Activated naive CD8-positive, alpha-beta T cell (primary cell): ENCODE data around the gene EPS8.

Experiments
- H3K27ac Mint-ChIP-seq: one replicate; pipeline ENCODE4 v1.8.0; 2021; ENCODE audit warnings: mixed read lengths
- H3K27me3 Mint-ChIP-seq: one replicate; pipeline ENCODE4 v1.8.0; 2021; ENCODE audit warnings: mixed read lengths
- H3K36me3 Mint-ChIP-seq: one replicate; pipeline ENCODE4 v1.8.0; 2021; ENCODE audit warnings: mixed read lengths
- H3K4me1 Mint-ChIP-seq: one replicate; pipeline ENCODE4 v1.8.0; 2021; ENCODE audit warnings: low read depth, mixed read lengths
- H3K4me3 Mint-ChIP-seq: one replicate; pipeline ENCODE4 v1.8.0; 2021; ENCODE audit warnings: mild to moderate bottlenecking, mixed read lengths
- H3K9me3 Mint-ChIP-seq: one replicate; pipeline ENCODE4 v1.8.0; 2021; ENCODE audit warnings: low read depth, mixed read lengths

Gene EPS8

GRCh38 chr12:15789220-15790171, at the start of gene EPS8:
Gene EPS8, minus strand, starts transcription at chr12:15789388. Its CDS starts 106,437 bp downstream, at chr12:15682951.
- Mint-ChIP-seq H3K4me3 (peak within 1 kb of the TSS; percentile 92), H3K4me1 (peaks cover 13% of the 10 kb centered on the region), H3K9me3 (no peaks in the 10 kb centered on the region), H3K36me3 (no peaks in the 10 kb centered on the region), H3K27me3 (peaks cover 34% of the 10 kb centered on the region), H3K27ac (no peak within 1 kb of the TSS)

GRCh38 chr12:15837141-15837790, 48.1 kb upstream of the EPS8 start:
- no peak overlapping the region for H3K4me3 Mint-ChIP-seq
- H3K9me3 Mint-ChIP-seq = no peaks in the 10 kb centered on the region
- H3K4me1 Mint-ChIP-seq = no peaks in the 10 kb centered on the region
- no peaks in the 10 kb centered on the region for H3K36me3 Mint-ChIP-seq
- peaks cover 3% of the 10 kb centered on the region for H3K27me3 Mint-ChIP-seq
- H3K27ac Mint-ChIP-seq = no peak overlapping the region

DNA sequence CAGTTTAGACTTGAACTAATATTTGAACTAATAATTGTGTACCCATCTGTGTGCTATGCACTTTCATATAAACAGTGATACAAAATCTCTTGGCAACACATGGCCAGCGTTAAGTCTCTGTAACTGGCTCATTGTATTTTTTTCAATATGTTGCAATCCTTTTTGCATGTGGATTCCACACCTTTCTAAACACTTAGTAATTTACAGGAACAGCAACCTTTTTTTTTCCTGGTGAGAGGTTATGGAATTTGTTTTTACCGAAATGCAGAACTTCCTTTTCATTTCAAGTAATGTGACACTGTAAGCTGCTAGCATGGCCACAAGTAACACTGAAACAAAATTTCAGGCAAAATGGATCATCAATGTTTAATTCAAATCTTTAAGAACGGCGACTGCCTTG, 45.4 kb upstream of the EPS8 start:
- Mint-ChIP-seq H3K36me3 (no peaks in the 10 kb centered on the region), H3K9me3 (no peaks in the 10 kb centered on the region), H3K4me3 (no peak overlapping the region), H3K27ac (no peak overlapping the region), H3K27me3 (peaks cover 3% of the 10 kb centered on the region), H3K4me1 (no peaks in the 10 kb centered on the region)

DNA sequence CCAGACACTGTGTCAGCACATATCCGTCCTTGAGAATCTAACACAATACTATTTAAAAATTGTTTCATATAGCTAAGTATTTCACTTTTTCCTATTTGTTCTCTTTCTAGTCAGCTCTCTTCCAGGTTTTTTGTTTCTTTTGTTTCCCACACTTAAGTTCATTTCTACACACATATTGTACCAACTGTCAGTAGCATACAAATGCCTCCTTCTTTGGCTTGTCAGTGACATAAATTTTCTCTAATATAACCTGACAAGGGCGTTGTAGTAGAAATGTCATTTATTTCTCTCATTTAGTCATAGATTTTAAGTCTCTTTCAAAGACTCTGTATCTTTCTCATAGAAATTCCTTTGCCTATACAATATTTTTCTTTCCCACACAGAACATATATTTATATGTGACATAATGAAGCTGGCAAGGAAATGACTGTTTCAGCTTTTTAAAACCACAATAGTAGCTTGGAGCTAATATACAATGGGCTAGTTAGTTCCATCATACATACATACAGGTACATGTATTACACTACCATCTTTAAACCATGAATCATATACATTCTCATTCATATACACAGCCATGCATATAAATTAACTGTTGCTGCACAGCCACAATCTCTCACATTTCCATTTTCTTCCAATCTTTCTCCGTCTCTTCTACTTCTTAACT, 42.3 kb upstream of the EPS8 start:
- H3K4me1 Mint-ChIP-seq = no peaks in the 10 kb centered on the region
- no peak overlapping the region for H3K4me3 Mint-ChIP-seq
- H3K9me3 Mint-ChIP-seq = no peaks in the 10 kb centered on the region
- no peak overlapping the region for H3K27ac Mint-ChIP-seq
- H3K27me3 Mint-ChIP-seq = peaks cover 1% of the 10 kb centered on the region
- H3K36me3 Mint-ChIP-seq = no peaks in the 10 kb centered on the region

- Mint-ChIP-seq H3K4me3 (no peak overlapping the region), H3K4me1 (no peaks in the 10 kb centered on the region), H3K9me3 (no peaks in the 10 kb centered on the region)
Observed at GRCh38 chr12:15830538-15830937, 41.4 kb upstream of the EPS8 start.

DNA sequence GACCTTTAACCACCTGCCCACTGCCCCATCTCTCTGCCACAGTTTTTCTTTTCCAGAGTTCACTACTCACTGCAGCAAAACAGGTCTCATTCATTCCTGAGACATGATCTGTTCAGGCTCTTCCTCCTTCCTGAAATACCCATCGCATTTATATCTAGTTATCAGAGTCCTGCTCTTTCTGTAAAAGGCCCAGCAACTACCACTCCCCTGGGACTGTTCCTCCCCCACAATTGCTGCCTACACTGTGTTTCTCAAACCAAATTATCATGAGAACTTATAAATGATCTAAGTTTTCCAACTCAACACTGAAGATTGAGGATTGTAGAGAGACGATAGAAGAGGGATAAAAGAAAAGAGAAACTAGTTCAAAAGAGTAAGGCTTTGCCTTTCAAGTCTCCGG, 40.8 kb upstream of the EPS8 start:
- Mint-ChIP-seq H3K36me3 (no peaks in the 10 kb centered on the region), H3K4me3 (no peak overlapping the region), H3K27me3 (peaks cover 1% of the 10 kb centered on the region), H3K9me3 (no peaks in the 10 kb centered on the region), H3K27ac (no peak overlapping the region), H3K4me1 (no peaks in the 10 kb centered on the region)

More at GRCh38 chr12:15830538-15830937, 41.4 kb upstream of the EPS8 start:
- Mint-ChIP-seq H3K27ac (no peak overlapping the region), H3K36me3 (no peaks in the 10 kb centered on the region), H3K27me3 (peaks cover 1% of the 10 kb centered on the region)

- H3K9me3 Mint-ChIP-seq = no peaks in the 10 kb centered on the region
- no peak overlapping the region for H3K4me3 Mint-ChIP-seq
- H3K27me3 Mint-ChIP-seq = peaks cover 1% of the 10 kb centered on the region
- H3K4me1 Mint-ChIP-seq = no peaks in the 10 kb centered on the region
- H3K36me3 Mint-ChIP-seq = no peaks in the 10 kb centered on the region
- no peak overlapping the region for H3K27ac Mint-ChIP-seq
Observed at GRCh38 chr12:15829255-15829654, 40.1 kb upstream of the EPS8 start.

DNA sequence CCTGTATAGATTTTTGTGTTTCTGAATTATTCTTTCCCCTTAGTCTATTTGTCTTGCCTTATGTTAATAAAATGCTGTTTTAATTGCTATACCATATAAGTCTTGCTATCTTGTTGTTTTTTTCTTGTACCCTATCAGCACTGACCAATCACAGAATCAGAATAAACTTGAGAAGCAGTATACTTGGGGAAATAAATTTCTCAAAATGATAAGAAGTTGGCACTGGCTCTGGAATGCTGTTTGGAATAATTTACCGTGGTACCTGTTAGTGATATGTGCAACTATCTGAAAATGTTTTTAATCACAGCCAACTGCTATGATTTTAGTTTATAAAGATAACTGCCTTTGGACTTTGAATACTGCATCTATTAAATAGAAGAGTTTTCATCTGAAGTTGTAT, 37.9 kb upstream of the EPS8 start:
- no peaks in the 10 kb centered on the region for H3K36me3 Mint-ChIP-seq
- H3K4me1 Mint-ChIP-seq = no peaks in the 10 kb centered on the region
- peaks cover 1% of the 10 kb centered on the region for H3K27me3 Mint-ChIP-seq
- H3K27ac Mint-ChIP-seq = no peak overlapping the region
- H3K9me3 Mint-ChIP-seq = no peaks in the 10 kb centered on the region
- H3K4me3 Mint-ChIP-seq = no peak overlapping the region

DNA sequence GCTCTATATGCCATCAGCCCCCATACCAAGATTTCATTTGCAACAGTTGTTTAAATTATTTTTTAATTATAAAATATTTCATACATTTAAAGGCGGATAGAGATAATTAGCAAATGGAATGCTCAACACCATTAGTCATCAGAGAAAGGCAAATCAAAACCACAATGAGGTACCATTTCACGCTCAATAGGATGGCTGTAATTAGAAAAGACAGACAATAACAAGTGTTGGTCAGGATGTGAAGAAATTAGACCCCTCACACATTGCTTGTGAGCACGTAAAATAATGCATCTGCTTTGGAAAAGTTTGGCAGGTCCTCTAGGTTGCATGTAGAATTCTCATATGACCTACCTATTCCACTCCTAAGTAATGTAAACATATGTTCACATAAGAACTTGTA, 35.3 kb upstream of the EPS8 start:
- Mint-ChIP-seq H3K36me3 (no peaks in the 10 kb centered on the region), H3K27ac (no peak overlapping the region), H3K27me3 (peaks cover 3% of the 10 kb centered on the region), H3K4me3 (no peak overlapping the region), H3K4me1 (no peaks in the 10 kb centered on the region), H3K9me3 (no peaks in the 10 kb centered on the region)

GRCh38 chr12:15823360-15824128, 34.4 kb upstream of the EPS8 start:
- no peaks in the 10 kb centered on the region for H3K4me1 Mint-ChIP-seq
- peaks cover 7% of the 10 kb centered on the region for H3K27me3 Mint-ChIP-seq
- no peaks in the 10 kb centered on the region for H3K9me3 Mint-ChIP-seq
- H3K36me3 Mint-ChIP-seq = no peaks in the 10 kb centered on the region
- H3K4me3 Mint-ChIP-seq = no peak overlapping the region
- H3K27ac Mint-ChIP-seq = no peak overlapping the region

DNA sequence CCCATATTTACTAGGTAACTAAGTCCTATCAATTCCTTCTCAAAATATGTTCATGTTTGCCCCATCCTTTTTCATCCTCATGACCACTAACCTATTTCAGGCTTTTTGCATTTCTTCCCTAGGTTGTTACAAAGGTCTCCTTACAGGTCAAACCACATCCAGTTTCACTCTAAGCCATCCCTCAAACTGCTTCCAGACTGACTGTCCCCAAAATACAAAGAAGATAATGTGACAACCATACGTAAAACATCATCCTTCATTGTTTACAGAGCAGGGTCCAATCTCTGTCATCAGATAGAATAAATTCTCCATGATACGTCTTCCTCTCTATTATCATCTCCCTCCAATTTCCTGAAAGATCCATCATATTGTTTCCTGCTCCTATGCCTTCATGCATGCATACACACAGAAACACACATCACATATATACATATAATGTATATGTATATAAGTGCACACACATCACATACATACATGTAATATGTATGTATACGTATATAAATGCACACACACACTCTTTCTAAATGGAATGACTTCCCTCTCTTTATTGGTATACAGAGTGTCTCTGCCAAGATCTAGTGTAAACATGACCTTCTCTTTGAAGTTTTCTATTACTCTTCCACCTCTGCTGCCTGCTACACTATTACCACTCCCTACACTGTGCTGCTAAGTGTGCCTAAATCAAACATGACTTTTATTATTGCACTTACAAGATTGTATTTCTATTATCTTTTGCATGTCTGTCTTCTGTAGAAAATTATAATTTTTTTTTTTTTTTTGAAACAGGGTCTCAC, 30.7 kb upstream of the EPS8 start:
- peaks cover 3% of the 10 kb centered on the region for H3K36me3 Mint-ChIP-seq
- H3K27ac Mint-ChIP-seq = no peak overlapping the region
- peaks cover 6% of the 10 kb centered on the region for H3K9me3 Mint-ChIP-seq
- H3K4me1 Mint-ChIP-seq = no peaks in the 10 kb centered on the region
- H3K27me3 Mint-ChIP-seq = peaks cover 9% of the 10 kb centered on the region
- no peak overlapping the region for H3K4me3 Mint-ChIP-seq

- Mint-ChIP-seq H3K27me3 (peaks cover 9% of the 10 kb centered on the region), H3K4me3 (no peak overlapping the region), H3K9me3 (peaks cover 6% of the 10 kb centered on the region), H3K4me1 (no peaks in the 10 kb centered on the region), H3K27ac (no peak overlapping the region), H3K36me3 (peaks cover 3% of the 10 kb centered on the region)
Observed at GRCh38 chr12:15818418-15818817, 29.2 kb upstream of the EPS8 start.

GRCh38 chr12:15815730-15816129, 26.5 kb upstream of the EPS8 start:
- Mint-ChIP-seq H3K27ac (no peak overlapping the region), H3K4me1 (no peaks in the 10 kb centered on the region), H3K36me3 (peaks cover 3% of the 10 kb centered on the region), H3K27me3 (peaks cover 16% of the 10 kb centered on the region), H3K9me3 (peaks cover 6% of the 10 kb centered on the region), H3K4me3 (no peak overlapping the region)
